ENCODE data around the gene SF1. TPM values are rescaled to one million over a fixed set of nuclear protein-coding genes. Genes with fewer than 3 reads are reported as not detected.

Gene SF1
- total and polyA plus RNA-seq, 2 donors (not counting 3 experiments of a cell fraction or from before 2014, with no cell fraction given) = 95.0 to 342 TPM

- CTCF ChIA-PET = interaction anchor here (1.0 kb wide), 1 partner anchor 28 kb away, joined by 3 read pairs; no protein-coding TSS in a partner anchor
- dilution Hi-C loops (cut with MboI; ENCODE audit: extremely low pct_ligation_motif_present, low sequenced_read_pairs) (no loop called here), intact Hi-C loops (cut with micrococcal nuclease) (no loop called here)
- Histone ChIP-seq H4K20me1 (replicated peaks; ENCODE audit: control insufficient read depth, extremely low read depth, insufficient read depth, low read length) (no peaks in the 10 kb centered on the region), H3K9ac (replicated peaks; ENCODE audit: extremely low read depth, insufficient read depth, low read length) (no peak overlapping the region), H3K79me2 (ENCODE audit: control insufficient read depth, insufficient read depth, low read length) (no peaks in the 10 kb centered on the region), H3K4me3 (replicated peaks in 1 of 3; ENCODE audit: insufficient read depth in 1 of 3, low read depth in 1 of 3, low read length in 3 of 3) (no peak overlapping the region), H2AFZ (ENCODE audit: low read depth, low read length) (no peak overlapping the region), H3K4me1 (ENCODE audit: control insufficient read depth, extremely low read depth, insufficient read depth, low read length) (no peaks in the 10 kb centered on the region), H3K27ac (ENCODE audit: insufficient read depth, low read depth, low read length) (no peak overlapping the region), H3K9me1 (replicated peaks; ENCODE audit: control insufficient read depth, extremely low read depth, insufficient read depth, low read length) (no peaks in the 10 kb centered on the region), H3K36me3 (ENCODE audit: control insufficient read depth in 2 of 2, extremely low read depth in 1 of 2, insufficient read depth in 2 of 2, low read length in 2 of 2) (no peaks in the 10 kb centered on the region), H3K4me2 (ENCODE audit: insufficient read depth, low read length) (no peak overlapping the region), H3K27me3 (ENCODE audit: control insufficient read depth in 2 of 2, insufficient read depth in 2 of 2, low read length in 2 of 2) (peaks cover 45 to 54% of the 10 kb centered on the region in 2 experiments), H3K9me3 (replicated peaks; ENCODE audit: control insufficient read depth, insufficient read depth, low read length) (no peaks in the 10 kb centered on the region)
- no peak for TF ChIP-seq GATA2 (IDR thresholded peaks at IDR 0.05; ENCODE audit: insufficient read depth, insufficient read length, low read depth, low read length)
- TF ChIP-seq, protein P1, sequence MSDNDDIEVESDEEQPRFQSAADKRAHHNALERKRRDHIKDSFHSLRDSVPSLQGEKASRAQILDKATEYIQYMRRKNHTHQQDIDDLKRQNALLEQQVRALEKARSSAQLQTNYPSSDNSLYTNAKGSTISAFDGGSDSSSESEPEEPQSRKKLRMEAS (IDR thresholded peaks at IDR 0.05; ENCODE audit: insufficient read depth, insufficient read length) = no peak
- TF ChIP-seq POLR2A (IDR thresholded peaks at IDR 0.05; ENCODE audit: low read depth, low read length) = no peak
- TF ChIP-seq JUN (IDR thresholded peaks at IDR 0.05; ENCODE audit: borderline replicate concordance, insufficient read depth, insufficient read length, low read depth) = no peak
- FAIRE-seq (no peak), DNase-seq (ENCODE audit: low read depth, low spot score) (no peak)
- BruUV-seq (replicated peaks) = no TSS peak
- POLR2A ChIA-PET = no interaction called here
These were observed 61.1 kb downstream of the SF1 start for GRCh38 chr11:64717268-64717578.

GRCh38 chr11:64716473-64717267, 61.7 kb downstream of the SF1 start:
- CTCF ChIA-PET = interaction anchor here (1.0 to 3.0 kb wide), 4 partner anchors 11 to 28 kb away, joined by 3 to 15 read pairs (median 4); no protein-coding TSS in a partner anchor
- H3K9me1 ChIP-seq (replicated peaks; ENCODE audit: control insufficient read depth, extremely low read depth, insufficient read depth, low read length) = no peaks in the 10 kb centered on the region
- H3K4me1 ChIP-seq (ENCODE audit: control insufficient read depth, extremely low read depth, insufficient read depth, low read length) = no peaks in the 10 kb centered on the region
- H3K9ac ChIP-seq (replicated peaks; ENCODE audit: extremely low read depth, insufficient read depth, low read length) = no peak overlapping the region
- no peak overlapping the region for H2AFZ ChIP-seq (ENCODE audit: low read depth, low read length)
- no peak overlapping the region for H3K27ac ChIP-seq (ENCODE audit: insufficient read depth, low read depth, low read length)
- no peaks in the 10 kb centered on the region for H3K79me2 ChIP-seq (ENCODE audit: control insufficient read depth, insufficient read depth, low read length)
- TF ChIP-seq, protein P1 (IDR thresholded peaks at IDR 0.05; ENCODE audit: insufficient read depth, insufficient read length) = no peak
- TF ChIP-seq GATA2 (IDR thresholded peaks at IDR 0.05; ENCODE audit: insufficient read depth, insufficient read length, low read depth, low read length) (no peak), JUN (IDR thresholded peaks at IDR 0.05; ENCODE audit: borderline replicate concordance, insufficient read depth, insufficient read length, low read depth) (no peak), MYC (IDR thresholded peaks at IDR 0.05; ENCODE audit: low read depth, low read length) (no peak), FOS (IDR thresholded peaks at IDR 0.05; ENCODE audit: borderline replicate concordance, insufficient read depth, low read length) (no peak), EZH2 (IDR thresholded peaks at IDR 0.05; ENCODE audit: borderline replicate concordance, low read depth, low read length, severe bottlenecking) (no peak), POLR2AphosphoS5 (IDR thresholded peaks at IDR 0.05; ENCODE audit: insufficient read depth, low read depth, low read length) (no peak), POLR2A (IDR thresholded peaks at IDR 0.05; ENCODE audit: low read depth, low read length) (no peak)
- TF ChIP-seq, protein P2, sequence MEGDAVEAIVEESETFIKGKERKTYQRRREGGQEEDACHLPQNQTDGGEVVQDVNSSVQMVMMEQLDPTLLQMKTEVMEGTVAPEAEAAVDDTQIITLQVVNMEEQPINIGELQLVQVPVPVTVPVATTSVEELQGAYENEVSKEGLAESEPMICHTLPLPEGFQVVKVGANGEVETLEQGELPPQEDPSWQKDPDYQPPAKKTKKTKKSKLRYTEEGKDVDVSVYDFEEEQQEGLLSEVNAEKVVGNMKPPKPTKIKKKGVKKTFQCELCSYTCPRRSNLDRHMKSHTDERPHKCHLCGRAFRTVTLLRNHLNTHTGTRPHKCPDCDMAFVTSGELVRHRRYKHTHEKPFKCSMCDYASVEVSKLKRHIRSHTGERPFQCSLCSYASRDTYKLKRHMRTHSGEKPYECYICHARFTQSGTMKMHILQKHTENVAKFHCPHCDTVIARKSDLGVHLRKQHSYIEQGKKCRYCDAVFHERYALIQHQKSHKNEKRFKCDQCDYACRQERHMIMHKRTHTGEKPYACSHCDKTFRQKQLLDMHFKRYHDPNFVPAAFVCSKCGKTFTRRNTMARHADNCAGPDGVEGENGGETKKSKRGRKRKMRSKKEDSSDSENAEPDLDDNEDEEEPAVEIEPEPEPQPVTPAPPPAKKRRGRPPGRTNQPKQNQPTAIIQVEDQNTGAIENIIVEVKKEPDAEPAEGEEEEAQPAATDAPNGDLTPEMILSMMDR (IDR thresholded peaks at IDR 0.05; ENCODE audit: extremely low read depth in 1 of 2, insufficient read depth in 1 of 2, low read depth in 1 of 2, low read length in 2 of 2) = no peak
- dilution Hi-C loops (cut with MboI; ENCODE audit: extremely low pct_ligation_motif_present, low sequenced_read_pairs) (no loop called here), intact Hi-C loops (cut with micrococcal nuclease) (no loop called here)
- H3K27me3 ChIP-seq (ENCODE audit: control insufficient read depth in 2 of 2, insufficient read depth in 2 of 2, low read length in 2 of 2) = peaks cover 42 to 56% of the 10 kb centered on the region in 2 experiments
- no peak overlapping the region for H3K4me3 ChIP-seq (replicated peaks in 1 of 3; ENCODE audit: insufficient read depth in 1 of 3, low read depth in 1 of 3, low read length in 3 of 3)
- DNase-seq (ENCODE audit: low read depth, low spot score) (no peak), FAIRE-seq (no peak)
- H3K4me2 ChIP-seq (ENCODE audit: insufficient read depth, low read length) = no peak overlapping the region
- H3K9me3 ChIP-seq (replicated peaks; ENCODE audit: control insufficient read depth, insufficient read depth, low read length) = no peaks in the 10 kb centered on the region
- H4K20me1 ChIP-seq (replicated peaks; ENCODE audit: control insufficient read depth, extremely low read depth, insufficient read depth, low read length) = no peaks in the 10 kb centered on the region
- POLR2A ChIA-PET = no interaction called here
- no peaks in the 10 kb centered on the region for H3K36me3 ChIP-seq (ENCODE audit: control insufficient read depth in 2 of 2, extremely low read depth in 1 of 2, insufficient read depth in 2 of 2, low read length in 2 of 2)
- no TSS peak for BruUV-seq (replicated peaks)

All from endothelial cell of umbilical vein (primary cell).